Measurements from ENCODE around the gene IHH. TPM values are rescaled to one million over a fixed set of nuclear protein-coding genes. Genes with fewer than 3 reads are reported as not detected.
A peak's percentile ranks its signal among the peaks of the same experiment; 100 is the strongest.

IHH gene
- polyA plus RNA-seq, 1 of the 3 experiments (the other 2 are of a cell fraction), result 0.03 TPM

GRCh38 chr2:219021591-219021990, 39.1 kb downstream of the IHH start:
- Histone ChIP-seq H3K4me2 (no peak overlapping the region), H3K27ac (ENCODE audit: low read depth in 2 of 2, low read length in 1 of 2) (no peak overlapping the region), H3K9ac (no peak overlapping the region), H2AFZ (ENCODE audit: low read depth) (no peak overlapping the region), H3K4me1 (ENCODE audit: control insufficient read depth in 1 of 2, insufficient read depth in 2 of 2, low read depth in 1 of 2, low read length in 1 of 2) (peaks cover 0 to 48% of the 10 kb centered on the region in 2 experiments; a peak in 1 of 4 replicates), H4K20me1 (ENCODE audit: insufficient read depth) (no peaks in the 10 kb centered on the region), H3K79me2 (ENCODE audit: insufficient read depth) (no peaks in the 10 kb centered on the region), H3K36me3 (replicated peaks in 1 of 2; ENCODE audit: control insufficient read depth in 1 of 2, insufficient read depth in 2 of 2, low read length in 1 of 2) (no peaks in the 10 kb centered on the region), H3K27me3 (ENCODE audit: insufficient read depth) (peaks cover 37% of the 10 kb centered on the region), H3K4me3 (ENCODE audit: low read depth in 2 of 2, low read length in 1 of 2) (no peak overlapping the region), H3K9me3 (no peaks in the 10 kb centered on the region), H3K9me2 (no peaks in the 10 kb centered on the region), H3F3A (replicated peaks; ENCODE audit: insufficient read depth) (no peaks in the 10 kb centered on the region)
- DNase-seq, result no peak
- ChIA-PET CTCF (interaction anchor here (1.1 to 20.3 kb wide), 5 partner anchors 9 to 133 kb away, joined by 4 to 258 read pairs (median 12); no protein-coding TSS in a partner anchor), POLR2A (no interaction called here)
- TF ChIP-seq YY1 (IDR thresholded peaks at IDR 0.05; ENCODE audit: low read depth), result no peak
- TF ChIP-seq FOSL2 (IDR thresholded peaks at IDR 0.05; ENCODE audit: borderline replicate concordance, low read depth), result no peak
- TF ChIP-seq MEF2A (IDR thresholded peaks at IDR 0.05; ENCODE audit: borderline replicate concordance, low read depth), result no peak
- TF ChIP-seq RAD21 (IDR thresholded peaks at IDR 0.05; ENCODE audit: low read length), result no peak
- no peak for TF ChIP-seq MXI1 (IDR thresholded peaks at IDR 0.05; ENCODE audit: low read depth, low read length)
- no peak for TF ChIP-seq TCF12 (IDR thresholded peaks at IDR 0.05)
- TF ChIP-seq RFX5 (IDR thresholded peaks at IDR 0.05; ENCODE audit: low read length), result no peak
- no peak for TF ChIP-seq SIN3A (IDR thresholded peaks at IDR 0.05; ENCODE audit: borderline replicate concordance, low read depth, low read length)
- no peak for TF ChIP-seq FOXM1 (IDR thresholded peaks at IDR 0.05; ENCODE audit: low read depth)
- TF ChIP-seq RXRA (IDR thresholded peaks at IDR 0.05; ENCODE audit: borderline replicate concordance, low read depth), result no peak
- TF ChIP-seq, protein P1, sequence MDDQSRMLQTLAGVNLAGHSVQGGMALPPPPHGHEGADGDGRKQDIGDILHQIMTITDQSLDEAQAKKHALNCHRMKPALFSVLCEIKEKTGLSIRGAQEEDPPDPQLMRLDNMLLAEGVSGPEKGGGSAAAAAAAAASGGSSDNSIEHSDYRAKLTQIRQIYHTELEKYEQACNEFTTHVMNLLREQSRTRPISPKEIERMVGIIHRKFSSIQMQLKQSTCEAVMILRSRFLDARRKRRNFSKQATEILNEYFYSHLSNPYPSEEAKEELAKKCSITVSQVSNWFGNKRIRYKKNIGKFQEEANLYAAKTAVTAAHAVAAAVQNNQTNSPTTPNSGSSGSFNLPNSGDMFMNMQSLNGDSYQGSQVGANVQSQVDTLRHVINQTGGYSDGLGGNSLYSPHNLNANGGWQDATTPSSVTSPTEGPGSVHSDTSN (IDR thresholded peaks at IDR 0.05), result no peak
- no peak for TF ChIP-seq TEAD4 (IDR thresholded peaks at IDR 0.05; ENCODE audit: borderline replicate concordance, insufficient read depth)
- no peak for TF ChIP-seq FOXJ3 (CRISPR knock-in tag; IDR thresholded peaks at IDR 0.05)
- TF ChIP-seq EP300 (IDR thresholded peaks at IDR 0.05; ENCODE audit: borderline replicate concordance in 1 of 2, low read depth in 1 of 2, low read length in 1 of 2), result no peak
- TF ChIP-seq NRF1 (IDR thresholded peaks at IDR 0.05; ENCODE audit: low read depth, low read length), result no peak
- WGBS (ENCODE audit: low lambda C conversion rate), result no CpG with 5 or more reads among the region's 9 CpGs

- H3K27ac ChIP-seq (ENCODE audit: low read depth in 2 of 2, low read length in 1 of 2), result peak overlapping the region in 1 of 2 experiments; percentile 71; a peak in 2 of 4 replicates
- peak; percentile 57 for DNase-seq
- H3K27me3 ChIP-seq (ENCODE audit: insufficient read depth), result peaks cover 32% of the 10 kb centered on the region
- 58% methylated on average over 10 of the region's 11 CpGs for WGBS (ENCODE audit: low lambda C conversion rate)
- no peaks in the 10 kb centered on the region for H3K36me3 ChIP-seq (replicated peaks in 1 of 2; ENCODE audit: control insufficient read depth in 1 of 2, insufficient read depth in 2 of 2, low read length in 1 of 2)
- H3K9me3 ChIP-seq, result no peaks in the 10 kb centered on the region
- H4K20me1 ChIP-seq (ENCODE audit: insufficient read depth), result no peaks in the 10 kb centered on the region
- no peaks in the 10 kb centered on the region for H3K79me2 ChIP-seq (ENCODE audit: insufficient read depth)
- no peak overlapping the region for H3K4me3 ChIP-seq (ENCODE audit: low read depth in 2 of 2, low read length in 1 of 2)
- ChIA-PET CTCF (interaction anchor here (0.8 to 20.3 kb wide), 13 partner anchors 10 to 138 kb away, joined by 3 to 258 read pairs (median 6); no protein-coding TSS in a partner anchor), POLR2A (interaction anchor here (0.7 to 1.5 kb wide), 3 partner anchors 18 to 24 kb away, joined by 4 to 5 read pairs (median 4); no protein-coding TSS in a partner anchor)
- H3K4me1 ChIP-seq (ENCODE audit: control insufficient read depth in 1 of 2, insufficient read depth in 2 of 2, low read depth in 1 of 2, low read length in 1 of 2), result peaks cover 0 to 48% of the 10 kb centered on the region in 2 experiments; a peak in 1 of 4 replicates
- H3K9me2 ChIP-seq, result no peaks in the 10 kb centered on the region
- no peak overlapping the region for H2AFZ ChIP-seq (ENCODE audit: low read depth)
- H3F3A ChIP-seq (replicated peaks; ENCODE audit: insufficient read depth), result no peaks in the 10 kb centered on the region
- TF ChIP-seq CHD2 (IDR thresholded peaks at IDR 0.05; ENCODE audit: low read length, partially characterized antibody), result no peak
- TF ChIP-seq EP300 (IDR thresholded peaks at IDR 0.05; ENCODE audit: borderline replicate concordance in 1 of 2, low read depth in 1 of 2, low read length in 1 of 2), result peak in 1 of 2 experiments; percentile 5; a peak in 1 of 4 replicates
- no peak overlapping the region for H3K9ac ChIP-seq
- H3K4me2 ChIP-seq, result no peak overlapping the region
Measured at GRCh38 chr2:219020604-219021365, 39.9 kb downstream of the IHH start.
